ENCODE results near the gene PNO1. TPM values are rescaled to one million over a fixed set of nuclear protein-coding genes. Genes with fewer than 3 reads are reported as not detected.

Gene PNO1
- total and polyA plus RNA-seq, 8 donors, result 6.1 to 65.8 (median 16.4) TPM

GRCh38 chr2:68122680-68122964 is 35.1 kb upstream of the PNO1 start:
- Histone ChIP-seq H3K27me3 (no peaks in the 10 kb centered on the region), H3K4me1 (peaks cover 0 to 20% (median 8%) of the 10 kb centered on the region in 4 donors), H3K9me3 (no peaks in the 10 kb centered on the region), H3K27ac (no peak overlapping the region), H3K4me3 (no peak overlapping the region), H3K36me3 (no peaks in the 10 kb centered on the region)
- WGBS, 5 donors, result 27 to 38% (median 34%) methylated on average over 8 of the region's 8 CpGs
- intact Hi-C loops (cut with DNase I; ENCODE audit: low total_unique reads), result loop anchor here (5.0 kb wide), 2 partner anchors 160 to 320 kb away; no protein-coding TSS in a partner anchor
- TF ChIP-seq POLR2A (IDR thresholded peaks at IDR 0.05) (no peak), POLR2AphosphoS5 (IDR thresholded peaks at IDR 0.05) (no peak), EP300 (IDR thresholded peaks at IDR 0.05) (no peak)
- TF ChIP-seq, protein P1, sequence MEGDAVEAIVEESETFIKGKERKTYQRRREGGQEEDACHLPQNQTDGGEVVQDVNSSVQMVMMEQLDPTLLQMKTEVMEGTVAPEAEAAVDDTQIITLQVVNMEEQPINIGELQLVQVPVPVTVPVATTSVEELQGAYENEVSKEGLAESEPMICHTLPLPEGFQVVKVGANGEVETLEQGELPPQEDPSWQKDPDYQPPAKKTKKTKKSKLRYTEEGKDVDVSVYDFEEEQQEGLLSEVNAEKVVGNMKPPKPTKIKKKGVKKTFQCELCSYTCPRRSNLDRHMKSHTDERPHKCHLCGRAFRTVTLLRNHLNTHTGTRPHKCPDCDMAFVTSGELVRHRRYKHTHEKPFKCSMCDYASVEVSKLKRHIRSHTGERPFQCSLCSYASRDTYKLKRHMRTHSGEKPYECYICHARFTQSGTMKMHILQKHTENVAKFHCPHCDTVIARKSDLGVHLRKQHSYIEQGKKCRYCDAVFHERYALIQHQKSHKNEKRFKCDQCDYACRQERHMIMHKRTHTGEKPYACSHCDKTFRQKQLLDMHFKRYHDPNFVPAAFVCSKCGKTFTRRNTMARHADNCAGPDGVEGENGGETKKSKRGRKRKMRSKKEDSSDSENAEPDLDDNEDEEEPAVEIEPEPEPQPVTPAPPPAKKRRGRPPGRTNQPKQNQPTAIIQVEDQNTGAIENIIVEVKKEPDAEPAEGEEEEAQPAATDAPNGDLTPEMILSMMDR (IDR thresholded peaks at IDR 0.05), result no peak
- no peak for DNase-seq

DNA sequence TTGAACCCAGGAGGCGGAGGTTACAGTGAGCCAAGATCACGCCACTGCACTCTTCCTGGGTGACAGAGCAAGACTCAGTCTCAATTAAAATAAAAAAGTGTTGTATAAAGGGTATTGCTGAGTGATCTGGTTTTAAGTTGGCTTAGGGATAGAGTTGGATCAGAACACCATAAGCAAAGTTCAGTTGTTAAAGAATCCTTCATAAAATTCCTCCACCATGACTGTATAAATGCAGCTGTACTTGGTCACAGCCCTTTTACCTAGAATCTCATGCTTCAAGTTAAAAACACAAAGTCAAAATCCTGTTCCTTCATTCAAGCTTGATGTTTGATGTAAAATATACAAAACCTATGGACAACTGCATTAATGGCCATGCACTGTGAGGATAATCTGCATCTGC is 33.4 kb upstream of the PNO1 start:
- H3K4me3 ChIP-seq, result no peak overlapping the region
- WGBS, 5 donors, result 50 to 97% (median 77%) methylated on average over 2 of the region's 2 CpGs
- no peaks in the 10 kb centered on the region for H3K27me3 ChIP-seq
- H3K9me3 ChIP-seq, result no peaks in the 10 kb centered on the region
- no peak for DNase-seq
- TF ChIP-seq EP300 (IDR thresholded peaks at IDR 0.05) (no peak), POLR2A (IDR thresholded peaks at IDR 0.05) (no peak), POLR2AphosphoS5 (IDR thresholded peaks at IDR 0.05) (no peak)
- TF ChIP-seq, protein P1 (IDR thresholded peaks at IDR 0.05), result no peak
- intact Hi-C loops (cut with DNase I; ENCODE audit: low total_unique reads), result loop anchor here (5.0 kb wide), 2 partner anchors 158 to 318 kb away; no protein-coding TSS in a partner anchor
- no peak overlapping the region for H3K27ac ChIP-seq
- H3K36me3 ChIP-seq, result no peaks in the 10 kb centered on the region
- peaks cover 0 to 20% (median 8%) of the 10 kb centered on the region in 4 donors for H3K4me1 ChIP-seq

GRCh38 chr2:68125821-68126220 is 31.9 kb upstream of the PNO1 start:
- no peak for DNase-seq
- TF ChIP-seq POLR2A (IDR thresholded peaks at IDR 0.05) (no peak), EP300 (IDR thresholded peaks at IDR 0.05) (no peak), POLR2AphosphoS5 (IDR thresholded peaks at IDR 0.05) (no peak)
- TF ChIP-seq, protein P1 (IDR thresholded peaks at IDR 0.05), result no peak
- Histone ChIP-seq H3K4me3 (no peak overlapping the region), H3K27me3 (no peaks in the 10 kb centered on the region), H3K27ac (no peak overlapping the region), H3K4me1 (peaks cover 0 to 16% (median 7%) of the 10 kb centered on the region in 4 donors), H3K36me3 (peaks cover 0 to 10% (median 4%) of the 10 kb centered on the region in 4 donors), H3K9me3 (no peaks in the 10 kb centered on the region)
- WGBS, 5 donors, result 87 to 91% (median 89%) methylated on average over 5 of the region's 5 CpGs
- intact Hi-C loops (cut with DNase I; ENCODE audit: low total_unique reads), result no loop called here

- no peaks in the 10 kb centered on the region for H3K27me3 ChIP-seq
- no peaks in the 10 kb centered on the region for H3K9me3 ChIP-seq
- DNase-seq, result no peak
- no peak overlapping the region for H3K4me3 ChIP-seq
- intact Hi-C loops (cut with DNase I; ENCODE audit: low total_unique reads), result no loop called here
- WGBS, 5 donors, result 77 to 95% (median 88%) methylated on average over 2 of the region's 2 CpGs
- H3K27ac ChIP-seq, result no peak overlapping the region
- TF ChIP-seq POLR2AphosphoS5 (IDR thresholded peaks at IDR 0.05) (no peak), POLR2A (IDR thresholded peaks at IDR 0.05) (no peak), EP300 (IDR thresholded peaks at IDR 0.05) (no peak)
- TF ChIP-seq, protein P1 (IDR thresholded peaks at IDR 0.05), result no peak
- H3K36me3 ChIP-seq, result peaks cover 0 to 17% (median 10%) of the 10 kb centered on the region in 4 donors
- H3K4me1 ChIP-seq, result peaks cover 0 to 11% (median 4%) of the 10 kb centered on the region in 4 donors
Observed at GRCh38 chr2:68126561-68126960, 31.1 kb upstream of the PNO1 start.

Data from stomach (tissue), 9 donors.